Measurements from ENCODE around the gene GTF2H1. TPM values are rescaled to one million over a fixed set of nuclear protein-coding genes. Genes with fewer than 3 reads are reported as not detected.

GTF2H1 gene
- total RNA-seq, 1 donor from 2014 or later, result 79.8 TPM

DNA sequence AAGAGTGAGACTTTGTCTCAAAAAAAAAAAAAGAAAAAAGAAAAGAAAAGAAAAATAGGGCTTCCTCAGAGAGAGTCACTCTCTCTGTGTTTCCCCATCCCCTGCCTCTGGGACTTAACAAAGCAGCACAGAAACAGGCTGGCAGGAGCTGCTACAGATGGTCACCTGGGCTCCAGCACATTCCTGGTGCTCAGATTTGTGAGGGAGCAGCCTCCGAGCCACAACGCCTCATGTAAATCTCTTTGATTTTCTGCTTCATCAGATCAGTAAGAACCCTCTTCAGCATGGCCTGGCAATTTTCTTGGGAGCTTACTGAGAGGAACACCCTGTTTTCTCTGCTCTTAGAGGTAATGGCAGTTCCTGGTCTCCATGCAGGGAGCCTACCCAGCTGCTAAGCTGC, 56.8 kb downstream of the GTF2H1 start:
- DNase-seq (ENCODE audit: low read depth), result no peak
- no peak for TF ChIP-seq CTCF (IDR thresholded peaks at IDR 0.05; ENCODE audit: insufficient read depth, low read length, severe bottlenecking)
- H3K27me3 ChIP-seq (ENCODE audit: control insufficient read depth, insufficient read depth, low read length), result no peaks in the 10 kb centered on the region
- no peaks in the 10 kb centered on the region for H3K36me3 ChIP-seq (ENCODE audit: control insufficient read depth, insufficient read depth, low read length)
- H3K4me3 ChIP-seq (ENCODE audit: low read depth, low read length), result no peak overlapping the region
- FAIRE-seq, result no peak

GRCh38 chr11:18383388-18384156, 61.2 kb downstream of the GTF2H1 start:
- Histone ChIP-seq H3K27me3 (ENCODE audit: control insufficient read depth, insufficient read depth, low read length) (no peaks in the 10 kb centered on the region), H3K4me3 (ENCODE audit: low read depth, low read length) (no peak overlapping the region), H3K36me3 (ENCODE audit: control insufficient read depth, insufficient read depth, low read length) (no peaks in the 10 kb centered on the region)
- FAIRE-seq (peak; percentile 93), DNase-seq (ENCODE audit: low read depth) (peak; percentile 100)
- TF ChIP-seq CTCF (IDR thresholded peaks at IDR 0.05; ENCODE audit: insufficient read depth, low read length, severe bottlenecking), result no peak

DNA sequence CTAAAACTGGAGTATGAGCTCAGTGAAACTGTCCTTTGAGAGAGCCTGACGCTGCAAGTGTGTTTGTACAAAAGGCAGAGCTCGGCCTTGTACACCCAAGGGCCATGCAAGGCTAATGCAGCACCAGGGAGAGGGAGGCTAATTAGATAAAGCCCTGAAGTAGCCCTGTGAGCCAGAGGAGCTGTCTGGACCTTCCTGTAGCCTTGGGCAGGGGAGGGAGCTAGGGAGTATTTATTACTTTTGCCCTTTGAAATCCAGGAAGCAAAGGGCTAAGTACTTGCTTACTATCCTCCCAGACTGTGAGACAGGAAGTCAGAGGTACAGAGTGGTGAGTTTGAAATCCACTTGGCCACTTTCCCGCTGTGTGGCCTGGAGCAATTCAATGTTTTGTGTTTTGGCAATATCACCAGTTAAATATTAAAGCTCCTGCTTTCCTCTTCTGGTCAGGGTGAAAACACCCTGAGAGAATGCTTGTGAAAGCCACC, 61.8 kb downstream of the GTF2H1 start:
- Histone ChIP-seq H3K36me3 (ENCODE audit: control insufficient read depth, insufficient read depth, low read length) (no peaks in the 10 kb centered on the region), H3K4me3 (ENCODE audit: low read depth, low read length) (no peak overlapping the region), H3K27me3 (ENCODE audit: control insufficient read depth, insufficient read depth, low read length) (no peaks in the 10 kb centered on the region)
- peak; percentile 79 for DNase-seq (ENCODE audit: low read depth)
- no peak for FAIRE-seq
- TF ChIP-seq CTCF (IDR thresholded peaks at IDR 0.05; ENCODE audit: insufficient read depth, low read length, severe bottlenecking), result no peak

DNA sequence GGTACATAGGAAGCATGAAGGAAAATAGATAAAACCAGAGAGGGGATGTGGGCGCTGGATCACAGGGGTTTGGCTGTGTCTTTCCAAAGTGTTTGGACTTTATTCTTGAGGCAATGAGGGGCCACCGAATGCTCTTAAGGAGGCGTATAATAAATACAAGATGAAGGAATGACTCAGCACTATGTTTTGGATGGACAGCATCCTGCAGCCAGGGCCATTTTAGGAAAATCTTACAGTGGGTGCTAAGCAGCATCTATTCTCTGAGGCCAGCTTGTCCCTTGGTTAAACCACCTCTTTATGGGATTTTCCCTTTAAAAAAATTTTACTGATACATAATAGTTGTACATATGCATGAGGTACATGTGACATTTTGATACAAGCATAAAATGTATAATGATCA, 67.7 kb downstream of the GTF2H1 start:
- no peak for DNase-seq (ENCODE audit: low read depth)
- FAIRE-seq, result no peak
- TF ChIP-seq CTCF (IDR thresholded peaks at IDR 0.05; ENCODE audit: insufficient read depth, low read length, severe bottlenecking), result no peak
- peaks cover under 1% of the 10 kb centered on the region for H3K36me3 ChIP-seq (ENCODE audit: control insufficient read depth, insufficient read depth, low read length)
- H3K4me3 ChIP-seq (ENCODE audit: low read depth, low read length), result no peak overlapping the region
- H3K27me3 ChIP-seq (ENCODE audit: control insufficient read depth, insufficient read depth, low read length), result no peaks in the 10 kb centered on the region

DNA sequence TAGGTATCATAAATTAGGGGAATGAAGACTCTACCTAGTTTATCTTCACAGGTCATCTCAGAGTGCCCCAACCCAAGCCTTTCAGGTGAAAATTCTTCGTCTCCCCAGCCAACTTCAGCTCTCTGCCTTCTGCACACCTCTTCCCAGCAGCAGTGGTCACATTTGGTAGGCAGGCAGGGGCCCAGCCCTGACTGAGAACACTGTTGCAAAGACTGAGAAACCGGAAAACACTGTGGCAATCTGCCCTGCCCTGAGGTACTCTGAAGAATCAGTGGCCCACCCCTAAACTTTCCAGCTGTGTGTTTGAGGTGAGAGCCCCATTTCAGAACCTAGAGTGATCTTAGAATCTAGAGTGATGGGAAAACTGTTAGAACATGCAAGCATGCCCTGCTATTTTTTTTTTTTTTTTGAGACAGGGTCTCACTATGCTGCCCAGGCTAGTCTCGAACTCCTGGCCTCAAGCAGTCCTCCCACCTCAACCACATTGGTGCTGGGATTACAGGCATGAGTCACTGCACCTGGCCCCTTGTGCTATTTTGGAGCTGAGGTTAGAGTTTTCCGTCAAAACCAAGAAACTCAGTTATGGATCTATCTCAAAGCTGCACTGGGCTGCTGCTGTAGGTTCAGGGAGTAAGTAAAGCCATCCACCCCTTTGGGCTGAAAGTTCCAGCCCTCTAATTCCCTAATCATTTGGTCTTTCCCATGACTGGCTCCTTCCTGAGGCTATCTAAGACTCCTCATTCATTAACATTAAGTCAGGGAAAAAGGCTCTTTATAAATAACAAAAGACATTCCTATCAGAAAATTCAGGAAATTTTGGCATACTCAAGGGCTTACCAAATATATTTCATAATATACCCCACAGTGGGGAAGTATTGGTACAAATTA, 70.3 kb downstream of the GTF2H1 start:
- H3K36me3 ChIP-seq (ENCODE audit: control insufficient read depth, insufficient read depth, low read length), result peaks cover 9% of the 10 kb centered on the region
- H3K27me3 ChIP-seq (ENCODE audit: control insufficient read depth, insufficient read depth, low read length), result no peaks in the 10 kb centered on the region
- H3K4me3 ChIP-seq (ENCODE audit: low read depth, low read length), result no peak overlapping the region
- FAIRE-seq (no peak), DNase-seq (ENCODE audit: low read depth) (no peak)
- TF ChIP-seq CTCF (IDR thresholded peaks at IDR 0.05; ENCODE audit: insufficient read depth, low read length, severe bottlenecking), result no peak

Measured in bronchial epithelial cell (primary cell).